Measurements from ENCODE around the gene NTF4. TPM values are rescaled to one million over a fixed set of nuclear protein-coding genes. Genes with fewer than 3 reads are reported as not detected.
"Not testable (repeated sequence)": the region's sequence is repeated elsewhere in the genome, so short reads cannot be mapped to it uniquely, and the experiment has no call there.

Gene NTF4
- total and polyA plus RNA-seq, 2 donors: 6.7 to 30.1 TPM

DNA sequence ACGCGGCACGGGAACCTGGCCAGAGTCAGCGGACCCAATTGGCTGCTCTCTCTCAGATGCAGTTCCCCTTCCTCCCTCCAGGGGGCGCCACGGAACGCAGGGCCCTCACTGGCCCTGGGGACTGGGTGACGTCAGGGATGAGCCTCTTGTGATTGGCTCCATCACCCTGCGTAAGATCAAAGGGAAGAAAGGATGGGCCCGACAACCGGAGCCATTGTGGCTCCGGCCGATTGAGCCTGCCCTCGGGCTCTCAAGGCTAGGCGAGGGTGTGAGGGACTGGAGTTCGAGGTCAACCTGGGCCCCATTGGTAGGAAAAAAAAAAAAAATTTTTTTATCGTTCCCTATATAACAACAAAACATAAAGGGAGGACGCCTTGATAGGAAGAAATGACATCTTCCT is 27.8 kb downstream of the NTF4 start, which contains the start of gene CGB1:
CGB1 (minus strand) TSS at position 81 of the 400 bp plus-strand sequence. CDS start 184 bp downstream, outside the sequence.
- H3K27ac ChIP-seq (ENCODE audit: low read depth in 1 of 2, low read length in 1 of 2); H3K9me3 ChIP-seq (ENCODE audit: control insufficient read depth in 2 of 2, insufficient read depth in 1 of 2, low read length in 1 of 2); H3K36me3 ChIP-seq (ENCODE audit: control insufficient read depth in 2 of 2, insufficient read depth in 2 of 2, low read length in 1 of 2); H3K4me1 ChIP-seq (ENCODE audit: control insufficient read depth in 2 of 2, insufficient read depth in 2 of 2, low read length in 2 of 2); H3K4me3 ChIP-seq (ENCODE audit: low read length in 2 of 2); H3K27me3 ChIP-seq (ENCODE audit: control insufficient read depth in 2 of 2, insufficient read depth in 1 of 2, low read length in 1 of 2); DNase-seq (ENCODE audit: low read depth in 6 of 9, low spot score in 9 of 9): not testable (repeated sequence)
- 64% methylated on average over 18 of the region's 18 CpGs for WGBS

DNA sequence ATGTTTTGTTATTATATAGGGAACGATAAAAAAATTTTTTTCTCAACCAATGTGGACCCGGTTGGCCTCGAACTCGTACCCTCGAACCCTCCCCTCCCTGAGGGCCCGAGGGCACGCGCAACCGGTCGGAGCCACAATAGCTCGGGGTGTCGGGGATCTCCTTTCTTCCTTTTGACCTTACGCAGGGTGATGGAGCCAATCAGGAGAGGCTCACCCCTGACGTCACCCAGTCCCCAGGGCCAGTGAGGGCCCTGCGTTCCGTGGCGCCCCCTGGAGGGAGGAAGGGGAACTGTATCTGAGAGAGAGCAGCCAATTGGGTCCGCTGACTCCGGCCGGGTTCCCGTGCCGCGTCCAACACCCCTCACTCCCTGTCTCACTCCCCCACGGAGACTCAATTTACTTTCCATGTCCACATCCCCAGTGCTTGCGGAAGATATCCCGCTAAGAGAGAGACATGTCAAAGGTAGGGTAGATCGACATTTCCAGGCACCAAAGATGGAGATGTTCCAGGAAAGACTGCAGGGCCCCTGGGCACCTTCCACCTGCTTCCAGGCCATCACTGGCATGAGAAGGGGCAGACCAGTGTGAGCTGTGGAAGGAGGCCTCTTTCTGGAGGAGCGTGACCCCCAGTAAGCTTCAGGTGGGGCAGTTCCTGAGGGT is 32.8 kb downstream of the NTF4 start, which contains the start of gene CGB2:
CGB2 (plus strand) TSS at position 249 of the 660 bp plus-strand sequence; CDS start at position 455, 206 bp downstream.
- not testable (repeated sequence) for H3K4me1 ChIP-seq (ENCODE audit: control insufficient read depth in 2 of 2, insufficient read depth in 2 of 2, low read length in 2 of 2); H3K4me3 ChIP-seq (ENCODE audit: low read length in 2 of 2); H3K27me3 ChIP-seq (ENCODE audit: control insufficient read depth in 2 of 2, insufficient read depth in 1 of 2, low read length in 1 of 2); H3K27ac ChIP-seq (ENCODE audit: low read depth in 1 of 2, low read length in 1 of 2); H3K36me3 ChIP-seq (ENCODE audit: control insufficient read depth in 2 of 2, insufficient read depth in 2 of 2, low read length in 1 of 2); DNase-seq (ENCODE audit: low read depth in 6 of 9, low spot score in 9 of 9); H3K9me3 ChIP-seq (ENCODE audit: control insufficient read depth in 2 of 2, insufficient read depth in 1 of 2, low read length in 1 of 2)
- 39% methylated on average over 28 of the region's 28 CpGs for WGBS

GRCh38 chr19:49030323-49030722 is 34.3 kb downstream of the NTF4 start:
- H3K4me3 ChIP-seq (ENCODE audit: low read length in 2 of 2); H3K9me3 ChIP-seq (ENCODE audit: control insufficient read depth in 2 of 2, insufficient read depth in 1 of 2, low read length in 1 of 2); H3K36me3 ChIP-seq (ENCODE audit: control insufficient read depth in 2 of 2, insufficient read depth in 2 of 2, low read length in 1 of 2); DNase-seq (ENCODE audit: low read depth in 6 of 9, low spot score in 9 of 9); H3K4me1 ChIP-seq (ENCODE audit: control insufficient read depth in 2 of 2, insufficient read depth in 2 of 2, low read length in 2 of 2); H3K27me3 ChIP-seq (ENCODE audit: control insufficient read depth in 2 of 2, insufficient read depth in 1 of 2, low read length in 1 of 2); H3K27ac ChIP-seq (ENCODE audit: low read depth in 1 of 2, low read length in 1 of 2): not testable (repeated sequence)
- 95% methylated on average over 5 of the region's 8 CpGs for WGBS

DNA sequence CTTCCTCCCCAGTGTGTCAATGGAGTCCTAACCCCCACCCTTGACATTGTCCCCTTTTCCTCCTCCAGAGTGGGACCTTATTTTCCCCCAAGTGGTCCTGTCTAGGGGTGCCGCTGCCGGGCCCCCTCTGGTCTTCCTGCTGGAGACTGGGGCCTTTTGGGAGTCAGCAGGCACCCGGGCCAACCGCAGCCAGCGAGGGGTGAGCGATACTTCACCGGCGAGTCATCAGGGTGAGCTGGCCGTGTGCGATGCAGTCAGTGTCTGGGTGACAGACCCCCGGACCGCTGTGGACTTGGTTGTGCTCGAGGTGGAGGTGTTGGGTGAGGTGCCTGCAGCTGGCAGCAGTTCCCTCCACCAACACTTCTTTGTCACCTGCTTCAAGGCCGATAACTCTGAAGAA is 34.9 kb downstream of the NTF4 start:
- H3K4me3 ChIP-seq (ENCODE audit: low read length in 2 of 2); DNase-seq (ENCODE audit: low read depth in 6 of 9, low spot score in 9 of 9): not testable (repeated sequence)
- 93% methylated on average over 14 of the region's 14 CpGs for WGBS

DNA sequence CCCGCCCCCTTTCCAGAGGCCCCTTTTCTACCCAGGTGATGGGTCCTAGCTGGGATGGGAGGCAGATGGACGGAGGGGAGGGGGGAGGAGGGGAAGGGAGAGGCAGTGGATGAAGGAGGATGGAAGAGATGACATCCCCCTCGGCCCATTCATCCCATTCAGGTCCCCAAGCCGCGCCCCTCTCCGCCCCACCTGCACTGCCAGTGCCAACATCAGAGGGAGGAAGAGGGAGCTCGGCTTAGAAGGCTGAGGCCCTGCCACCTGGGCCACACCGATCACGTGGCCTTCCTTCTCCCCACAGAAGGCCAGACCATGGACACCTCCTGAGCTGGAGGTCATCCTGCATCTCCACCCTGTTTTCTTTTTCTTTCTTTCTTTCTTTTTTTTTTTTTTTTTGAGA is 35.9 kb downstream of the NTF4 start:
- DNase-seq (ENCODE audit: low read depth in 6 of 9, low spot score in 9 of 9); H3K4me3 ChIP-seq (ENCODE audit: low read length in 2 of 2); H3K36me3 ChIP-seq (ENCODE audit: control insufficient read depth in 2 of 2, insufficient read depth in 2 of 2, low read length in 1 of 2); H3K9me3 ChIP-seq (ENCODE audit: control insufficient read depth in 2 of 2, insufficient read depth in 1 of 2, low read length in 1 of 2); H3K27me3 ChIP-seq (ENCODE audit: control insufficient read depth in 2 of 2, insufficient read depth in 1 of 2, low read length in 1 of 2); H3K27ac ChIP-seq (ENCODE audit: low read depth in 1 of 2, low read length in 1 of 2); H3K4me1 ChIP-seq (ENCODE audit: control insufficient read depth in 2 of 2, insufficient read depth in 2 of 2, low read length in 2 of 2): not testable (repeated sequence)
- WGBS: 89% methylated on average over 9 of the region's 9 CpGs

More for the DNA sequence above, 34.9 kb downstream of the NTF4 start:
- H3K27me3 ChIP-seq (ENCODE audit: control insufficient read depth in 2 of 2, insufficient read depth in 1 of 2, low read length in 1 of 2); H3K9me3 ChIP-seq (ENCODE audit: control insufficient read depth in 2 of 2, insufficient read depth in 1 of 2, low read length in 1 of 2); H3K4me1 ChIP-seq (ENCODE audit: control insufficient read depth in 2 of 2, insufficient read depth in 2 of 2, low read length in 2 of 2); H3K36me3 ChIP-seq (ENCODE audit: control insufficient read depth in 2 of 2, insufficient read depth in 2 of 2, low read length in 1 of 2); H3K27ac ChIP-seq (ENCODE audit: low read depth in 1 of 2, low read length in 1 of 2): not testable (repeated sequence)

- not testable (repeated sequence) for H3K4me1 ChIP-seq (ENCODE audit: control insufficient read depth in 2 of 2, insufficient read depth in 2 of 2, low read length in 2 of 2); DNase-seq (ENCODE audit: low read depth in 6 of 9, low spot score in 9 of 9)
Measured at GRCh38 chr19:49025599-49025998, 39.0 kb downstream of the NTF4 start.

GRCh38 chr19:49025088-49025487 is 39.5 kb downstream of the NTF4 start:
- 93% methylated on average over 4 of the region's 6 CpGs for WGBS
- H3K4me1 ChIP-seq (ENCODE audit: control insufficient read depth in 2 of 2, insufficient read depth in 2 of 2, low read length in 2 of 2); DNase-seq (ENCODE audit: low read depth in 6 of 9, low spot score in 9 of 9); H3K9me3 ChIP-seq (ENCODE audit: control insufficient read depth in 2 of 2, insufficient read depth in 1 of 2, low read length in 1 of 2); H3K27ac ChIP-seq (ENCODE audit: low read depth in 1 of 2, low read length in 1 of 2); H3K36me3 ChIP-seq (ENCODE audit: control insufficient read depth in 2 of 2, insufficient read depth in 2 of 2, low read length in 1 of 2); H3K4me3 ChIP-seq (ENCODE audit: low read length in 2 of 2): not testable (repeated sequence)
- H3K27me3 ChIP-seq (ENCODE audit: control insufficient read depth in 2 of 2, insufficient read depth in 1 of 2, low read length in 1 of 2): peaks cover 4 to 24% of the 10 kb centered on the region in 2 donors

More at GRCh38 chr19:49025599-49025998, 39.0 kb downstream of the NTF4 start:
- H3K9me3 ChIP-seq (ENCODE audit: control insufficient read depth in 2 of 2, insufficient read depth in 1 of 2, low read length in 1 of 2); H3K36me3 ChIP-seq (ENCODE audit: control insufficient read depth in 2 of 2, insufficient read depth in 2 of 2, low read length in 1 of 2); H3K27ac ChIP-seq (ENCODE audit: low read depth in 1 of 2, low read length in 1 of 2); H3K4me3 ChIP-seq (ENCODE audit: low read length in 2 of 2): not testable (repeated sequence)
- peaks cover 0 to 19% of the 10 kb centered on the region in 2 donors for H3K27me3 ChIP-seq (ENCODE audit: control insufficient read depth in 2 of 2, insufficient read depth in 1 of 2, low read length in 1 of 2)
- 91% methylated on average over 23 of the region's 23 CpGs for WGBS

- H3K27me3 ChIP-seq (ENCODE audit: control insufficient read depth in 2 of 2, insufficient read depth in 1 of 2, low read length in 1 of 2): peaks cover 10 to 32% of the 10 kb centered on the region in 2 donors
- WGBS: 77% methylated on average over 15 of the region's 15 CpGs
- DNase-seq (ENCODE audit: low read depth in 6 of 9, low spot score in 9 of 9); H3K4me1 ChIP-seq (ENCODE audit: control insufficient read depth in 2 of 2, insufficient read depth in 2 of 2, low read length in 2 of 2); H3K9me3 ChIP-seq (ENCODE audit: control insufficient read depth in 2 of 2, insufficient read depth in 1 of 2, low read length in 1 of 2); H3K36me3 ChIP-seq (ENCODE audit: control insufficient read depth in 2 of 2, insufficient read depth in 2 of 2, low read length in 1 of 2); H3K27ac ChIP-seq (ENCODE audit: low read depth in 1 of 2, low read length in 1 of 2); H3K4me3 ChIP-seq (ENCODE audit: low read length in 2 of 2): not testable (repeated sequence)
Measured at GRCh38 chr19:49024233-49024632, 40.4 kb downstream of the NTF4 start, which contains the start of gene CGB3. CGB3 (minus strand) TSS chr19:49024333; CDS start chr19:49023971, 362 bp downstream.

- 96% methylated on average over 9 of the region's 9 CpGs for WGBS
- no peak for DNase-seq (ENCODE audit: low read depth in 6 of 9, low spot score in 9 of 9)
- peaks cover 16 to 53% of the 10 kb centered on the region in 2 donors for H3K27me3 ChIP-seq (ENCODE audit: control insufficient read depth in 2 of 2, insufficient read depth in 1 of 2, low read length in 1 of 2)
- H3K36me3 ChIP-seq (ENCODE audit: control insufficient read depth in 2 of 2, insufficient read depth in 2 of 2, low read length in 1 of 2): no peaks in the 10 kb centered on the region
- H3K4me3 ChIP-seq (ENCODE audit: low read length in 2 of 2): no peak overlapping the region
- no peak overlapping the region for H3K27ac ChIP-seq (ENCODE audit: low read depth in 1 of 2, low read length in 1 of 2)
- no peaks in the 10 kb centered on the region for H3K9me3 ChIP-seq (ENCODE audit: control insufficient read depth in 2 of 2, insufficient read depth in 1 of 2, low read length in 1 of 2)
- H3K4me1 ChIP-seq (ENCODE audit: control insufficient read depth in 2 of 2, insufficient read depth in 2 of 2, low read length in 2 of 2): peaks cover 3 to 14% of the 10 kb centered on the region in 2 donors
Measured at GRCh38 chr19:49022116-49022515, 42.5 kb downstream of the NTF4 start.

Measured in thymus (tissue), 11 donors.